GM12878 (cell line): ENCODE measurements around the gene HIBCH. TPM values are rescaled to one million over a fixed set of nuclear protein-coding genes. Genes with fewer than 3 reads are reported as not detected.

Experiments
- ATAC-seq: fragments of 200-7000 bp; cut with Tn5 transposase; 3 replicates; pipeline ENCODE4 v1.9.1; 2020; ENCODE audit warnings: mild to moderate bottlenecking, moderate library complexity
- BruUV-seq: library from RNA; stranded (reverse); fragments of 400-500 nt; replicated peaks from 2 replicates; lab custom pipeline; 2021; lab: Mats Ljungman, UMichigan
- CTCF ChIA-PET: fragments of 300-600 bp; sonication (Branson Sonifier 250); formaldehyde crosslinking; extraction: SDS; loops from one replicate; lab custom pipeline; 2021; ENCODE audit warnings: inconsistent platforms; lab: Yijun Ruan, JAX
- POLR2A ChIA-PET: fragments of 350-600 bp; formaldehyde crosslinking; extraction: SDS; loops from one replicate; lab custom pipeline; 2021; ENCODE audit warnings: inconsistent platforms; lab: Charles Lee
- RAD21 ChIA-PET: fragments of 300-600 bp; sonication (Branson Sonifier 250); formaldehyde crosslinking; loops from one replicate; lab custom pipeline; 2023; ENCODE audit warnings: antibody characterized with exemption; ENCODE audit not compliant: unreplicated experiment; lab: Charles Lee
- SMC1A ChIA-PET: fragments of 300-600 bp; sonication (Branson Sonifier 250); formaldehyde crosslinking; loops from one replicate; lab custom pipeline; 2023; ENCODE audit not compliant: unreplicated experiment, uncharacterized antibody; lab: Charles Lee
- DNase-seq: peaks from one replicate; pipeline ENCODE4 v3.0.0-alpha.2; 2011; ENCODE audit warnings: low read depth, low spot score
- FAIRE-seq: peaks from 3 replicates; lab custom pipeline; 2011; peaks lifted over from hg19 to GRCh38; lab: Jason Lieb, UNC
- H2AFZ ChIP-seq: 2 replicates; pipeline ENCODE4 v1.6.0; 2011; ENCODE audit warnings: low read depth, low read length, control low read depth; ENCODE audit not compliant: control insufficient read depth
- H3K27ac ChIP-seq: 2 replicates; pipeline ENCODE4 v1.5.1; 2011; ENCODE audit warnings: control low read depth; ENCODE audit not compliant: control insufficient read depth, insufficient read depth
- H3K27me3 ChIP-seq, 2 experiments: replicated peaks in 1 of 2; 2 replicates each; pipeline versions ENCODE4 v1.6.0 to v1.6.1; 2011; ENCODE audit warnings: low read length in 1 of 2; ENCODE audit not compliant: control insufficient read depth in 2 of 2, insufficient read depth in 2 of 2
- H3K36me3 ChIP-seq, 2 experiments: 2 replicates each; pipeline ENCODE4 v1.5.1; 2011; ENCODE audit warnings: low read length in 1 of 2; ENCODE audit not compliant: control insufficient read depth in 2 of 2, insufficient read depth in 2 of 2
- H3K4me1 ChIP-seq: 2 replicates; pipeline ENCODE4 v1.6.1; 2011; ENCODE audit warnings: mild to moderate bottlenecking, low read length, moderate library complexity, mixed read lengths; ENCODE audit not compliant: control insufficient read depth, insufficient read depth
- H3K4me2 ChIP-seq: 2 replicates; pipeline ENCODE4 v1.6.0; 2011; ENCODE audit warnings: control low read depth; ENCODE audit not compliant: control insufficient read depth, insufficient read depth
- H3K4me3 ChIP-seq: fragments of 200-600 bp; sonication (generic); 2 replicates; pipeline ENCODE4 v1.5.1; 2016
- H3K79me2 ChIP-seq: 2 replicates; pipeline ENCODE4 v1.6.0; 2011; ENCODE audit warnings: low read length; ENCODE audit not compliant: control insufficient read depth, insufficient read depth
- H3K9ac ChIP-seq: 2 replicates; pipeline ENCODE4 v1.8.0; 2011; ENCODE audit warnings: low read length, control low read depth, mixed read lengths; ENCODE audit not compliant: control insufficient read depth, insufficient read depth
- H3K9me3 ChIP-seq: replicated peaks from 3 replicates; pipeline ENCODE4 v1.5.1; 2011; ENCODE audit warnings: mild to moderate bottlenecking, low read length; ENCODE audit not compliant: control insufficient read depth, insufficient read depth
- H4K20me1 ChIP-seq: 2 replicates; pipeline ENCODE4 v1.6.0; 2011; ENCODE audit not compliant: control insufficient read depth, insufficient read depth
- EGR1 ChIP-seq, 2 experiments: IDR thresholded peaks; 1 replicate in 1 of 2; 2 replicates in 1 of 2; pipeline ENCODE4 v1.6.1; 2011 to 2012; ENCODE audit warnings: low read depth in 2 of 2, low read length in 2 of 2, borderline replicate concordance in 1 of 2, mild to moderate bottlenecking in 1 of 2, moderate library complexity in 1 of 2
- KDM1A ChIP-seq: fragments of 200-600 bp; sonication (generic); IDR thresholded peaks from 2 replicates; pipeline ENCODE4 v1.6.1; 2016; ENCODE audit warnings: borderline replicate concordance
- MLLT1 ChIP-seq: fragments of 450-650 bp; IDR thresholded peaks from 2 replicates; pipeline ENCODE4 v1.6.1; 2016; ENCODE audit warnings: mild to moderate bottlenecking
- POLR2AphosphoS2 ChIP-seq: IDR thresholded peaks from 2 replicates; pipeline ENCODE4 v1.6.1; 2011; ENCODE audit warnings: low read depth, mild to moderate bottlenecking, low read length, improper control_type of control experiment, moderate library complexity
- RAD51 ChIP-seq: fragments of 450-650 bp; IDR thresholded peaks from 2 replicates; pipeline ENCODE4 v1.6.1; 2016; ENCODE audit warnings: moderate library complexity, mild to moderate bottlenecking, inconsistent platforms
- WRNIP1 ChIP-seq: IDR thresholded peaks from 2 replicates; pipeline ENCODE4 v1.6.1; 2011; ENCODE audit warnings: low read depth, low read length, improper control_type of control experiment, borderline replicate concordance
- ZBTB40 ChIP-seq: fragments of 450-650 bp; IDR thresholded peaks from 2 replicates; pipeline ENCODE4 v1.6.1; 2016; ENCODE audit warnings: mild to moderate bottlenecking, moderate library complexity, borderline replicate concordance
- WGBS: methylation state at CpG from one replicate; pipeline ENCODE4 v1.1.6; 2016; ENCODE audit warnings: low lambda C conversion rate; ENCODE audit not compliant: insufficient replicate concordance, insufficient coverage; ENCODE audit errors: missing lambda C conversion rate; 5-methylcytosine and 5-hydroxymethylcytosine counted together
- in situ Hi-C: fragments of 300-500 bp; cut with MboI; formaldehyde crosslinking; loops from 9 replicates; pipeline ENCODE4 v1.14.3; 2018; ENCODE audit warnings: mixed read lengths
- intact Hi-C: fragments of 100-400 bp; cut with micrococcal nuclease; formaldehyde crosslinking; loops from one replicate; pipeline ENCODE4 v1.14.2; 2022; ENCODE audit not compliant: unreplicated experiment
- polyA plus RNA-seq, 11 experiments: library from polyadenylated mRNA; depleted of rRNA in 4 of 11; unstranded in 6 of 11; stranded (reverse) in 5 of 11; fragments of >200 nt; fragmentation: Nextera tagmentation in 4 of 11; fragmentation: Illumina TruSeq in 1 of 11; extraction: Ambion mirVana in 4 of 11; extraction: Trizol in 1 of 11; gene quantifications; 1 replicate in 1 of 11; 2 replicates in 10 of 11; pipeline versions ENCODE4 v1.2.1 to v1.2.3, GENCODE V29; 2011 to 2016; ENCODE audit warnings: inconsistent platforms in 2 of 11, missing spikeins in 2 of 11, low read depth in 1 of 11
- total RNA-seq, 4 experiments: library from RNA; depleted of rRNA in 3 of 4; stranded (reverse); fragments of >200 nt in 3 of 4; fragmentation: Illumina TruSeq in 1 of 4; extraction: Trizol in 1 of 4; gene quantifications; 2 replicates each; pipeline versions ENCODE4 v1.2.1 to v1.2.3, GENCODE V29; 2013 to 2021

Gene HIBCH
- total and polyA plus RNA-seq, 10 of the 15 experiments (the other 5 are each of a cell fraction or from before 2014, with no cell fraction given) = 22.3 to 81.0 (median 37.4) TPM

GRCh38 chr2:190182071-190182524, 137.5 kb downstream of the HIBCH start (continued):
- TF ChIP-seq EGR1 (IDR thresholded peaks at IDR 0.05; ENCODE audit: borderline replicate concordance in 1 of 2, low read depth in 2 of 2, low read length in 2 of 2) (no peak), WRNIP1 (no peak)

- ChIA-PET CTCF (interaction anchor here (0.6 to 6.3 kb wide), 14 partner anchors 7 to 177 kb away, joined by 3 to 73 read pairs (median 5); partner anchors contain the start of genes HIBCH and INPP1), SMC1A (interaction anchor here (1.0 to 3.8 kb wide), 19 partner anchors 8 to 383 kb away, joined by 3 to 42 read pairs (median 4); no protein-coding TSS in a partner anchor), POLR2A (interaction anchor here (1.0 to 2.0 kb wide), 4 partner anchors 21 to 96 kb away, joined by 3 to 4 read pairs (median 4); no protein-coding TSS in a partner anchor), RAD21 (interaction anchor here (1.5 to 4.3 kb wide), 4 partner anchors 23 to 97 kb away, joined by 5 to 56 read pairs (median 8); no protein-coding TSS in a partner anchor)
- H3K4me1 ChIP-seq = peaks cover 16% of the 10 kb centered on the region
- peak overlapping the region; percentile 89 for H2AFZ ChIP-seq
- no peaks in the 10 kb centered on the region; the same call in 1 of the 2 replicates for H3K79me2 ChIP-seq
- no peaks in the 10 kb centered on the region for H4K20me1 ChIP-seq
- peak overlapping the region; percentile 70 for H3K4me2 ChIP-seq
- H3K9me3 ChIP-seq = no peaks in the 10 kb centered on the region
- ATAC-seq (no peak), FAIRE-seq (no peak), DNase-seq (no peak)
- no peaks in the 10 kb centered on the region for H3K27me3 ChIP-seq
- no peaks in the 10 kb centered on the region for H3K36me3 ChIP-seq
- H3K4me3 ChIP-seq = peak overlapping the region; percentile 73
- intact Hi-C loops (loop anchor here (2.0 to 5.0 kb wide), 5 partner anchors 22 to 519 kb away; partner anchors contain the start of genes ASNSD1 and HIBCH), in situ Hi-C loops (no loop called here)
- no TSS peak for BruUV-seq
- 0 out of 2 replicates have a peak overlapping the region, but pooled peaks have one; percentile 11 for H3K27ac ChIP-seq
- peak; percentile 29; the same call in 1 of the 2 replicates for TF ChIP-seq ZBTB40
- peak; percentile 94 for TF ChIP-seq MLLT1
- 0 out of 2 replicates have a peak, but pooled peaks have one; percentile 49 for TF ChIP-seq POLR2AphosphoS2
- TF ChIP-seq KDM1A = no peak
- TF ChIP-seq RAD51 = no peak
- 49% methylated on average over 11 of the region's 11 CpGs for WGBS
- peak overlapping the region; percentile 58; the same call in 1 of the 2 replicates for H3K9ac ChIP-seq
Measured at GRCh38 chr2:190181123-190181669, 138.4 kb downstream of the HIBCH start.
